GM13976 (cell line): ENCODE results near the gene ELMO2.

ENCODE experiments used
- DNase-seq: peaks from one replicate; pipeline ENCODE4 v3.0.0; 2012; ENCODE audit warnings: low spot score
- CTCF ChIP-seq: IDR thresholded peaks from 2 replicates; pipeline ENCODE4 v1.5.1; 2012; ENCODE audit warnings: borderline replicate concordance, mild to moderate bottlenecking; ENCODE audit not compliant: insufficient read depth; ENCODE audit errors: extremely low read depth, missing control alignments, control extremely low read depth
- in situ Hi-C: fragments of 300-500 bp; cut with MboI; formaldehyde crosslinking; loops from one replicate; pipeline ENCODE4 v1.12.0; 2022; ENCODE audit warnings: low sequenced_read_pairs, mixed read lengths, inconsistent platforms; ENCODE audit not compliant: unreplicated experiment

Gene ELMO2

DNA sequence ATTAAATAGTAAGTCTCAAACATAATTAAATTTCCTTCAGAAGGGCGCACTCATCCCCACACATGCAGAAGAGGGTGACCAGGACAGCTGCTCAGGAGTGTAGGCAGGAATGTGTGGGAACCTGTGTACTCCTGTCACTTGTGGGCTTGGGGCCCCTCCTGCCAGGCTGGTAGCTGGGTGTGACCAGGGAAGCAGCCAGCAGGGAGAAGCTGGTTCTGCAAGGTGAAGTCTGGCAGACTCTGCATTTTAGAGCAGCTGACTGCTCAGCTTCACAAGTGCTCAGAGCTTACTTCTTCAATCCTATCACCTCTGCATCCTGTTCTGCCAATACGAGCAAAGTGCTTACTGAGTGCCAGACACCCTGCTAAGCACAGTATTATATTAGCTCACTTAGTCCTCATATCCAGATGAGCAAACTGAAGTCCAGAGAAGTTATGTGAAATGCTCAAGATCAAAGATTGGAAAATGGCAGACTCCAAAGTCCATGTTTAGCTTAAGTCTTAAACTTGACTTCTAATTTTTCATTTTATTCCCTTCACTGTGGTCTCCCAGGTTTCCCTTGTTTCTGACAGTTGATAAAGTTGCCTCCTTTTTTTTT lies 27.9 kb downstream of the ELMO2 start:
- in situ Hi-C loops: no loop called here
- TF ChIP-seq CTCF: no peak
- DNase-seq: no peak

DNA sequence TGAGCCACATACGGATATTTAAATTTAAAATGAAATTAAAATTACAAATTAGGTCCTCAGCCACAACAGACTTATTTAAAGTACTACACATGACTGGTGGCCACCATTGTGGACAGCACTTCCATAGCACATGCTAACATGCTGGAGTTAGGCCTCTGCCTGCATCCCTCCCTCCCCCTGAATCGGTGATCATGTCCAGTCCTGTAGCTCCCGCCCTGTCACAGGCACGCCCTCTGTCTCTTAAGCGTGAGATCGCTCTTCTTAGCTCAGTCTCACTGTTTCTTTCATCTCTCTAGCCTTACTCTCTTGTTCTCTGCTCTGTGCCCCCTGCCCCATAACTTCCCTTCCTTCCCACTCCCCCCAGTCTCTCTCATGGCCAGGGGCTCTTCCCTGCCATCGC lies 28.9 kb downstream of the ELMO2 start:
- TF ChIP-seq CTCF: no peak
- no peak for DNase-seq
- in situ Hi-C loops: no loop called here

DNA sequence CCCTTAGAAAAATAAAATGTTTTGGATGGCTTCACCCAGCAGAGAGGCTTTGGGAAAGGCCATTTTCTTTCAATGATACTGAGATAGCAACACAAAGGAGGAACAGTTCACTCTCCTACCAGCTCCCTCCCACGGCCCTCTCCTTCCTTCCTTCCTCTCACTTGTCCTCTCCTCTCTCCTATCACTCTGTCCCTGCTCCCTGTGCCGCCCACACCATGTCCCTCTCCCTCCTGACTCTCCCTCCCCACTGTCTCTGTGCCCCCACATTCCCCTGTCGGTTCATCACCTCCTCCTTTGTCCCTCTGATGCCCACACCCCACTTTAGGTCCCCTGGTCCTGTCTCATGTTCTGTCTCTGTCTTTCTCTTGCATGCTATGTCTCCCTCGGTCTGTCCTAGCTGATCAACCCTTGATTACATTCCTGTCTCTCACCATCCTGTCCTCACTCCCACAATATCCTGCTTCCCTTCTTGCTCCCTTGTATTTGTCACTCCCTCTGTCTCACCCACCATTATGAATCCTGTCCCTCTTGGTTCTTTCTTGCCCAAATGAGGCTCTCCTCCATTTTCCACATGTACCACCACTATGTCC lies 30.1 kb downstream of the ELMO2 start:
- in situ Hi-C loops: no loop called here
- TF ChIP-seq CTCF: no peak
- DNase-seq: no peak

DNA sequence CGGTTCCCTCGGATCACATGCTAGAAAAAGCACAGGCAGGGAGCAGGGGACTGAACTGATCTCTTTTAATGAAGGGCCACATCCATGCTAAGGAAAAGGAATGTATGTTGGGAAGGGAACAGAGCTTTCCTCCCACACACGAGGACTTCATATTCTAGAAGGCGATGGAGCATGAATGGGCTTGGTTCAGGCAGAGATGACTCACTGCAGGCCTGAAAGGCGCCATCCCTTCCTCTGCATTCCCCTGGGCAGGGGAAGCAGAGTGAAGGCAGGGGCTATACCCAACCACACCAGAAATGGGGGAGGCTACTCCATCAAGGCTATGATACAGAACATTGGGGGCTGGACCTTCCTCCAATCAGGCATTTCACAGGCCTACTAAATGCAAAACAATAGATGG lies 30.6 kb downstream of the ELMO2 start:
- no peak for DNase-seq
- in situ Hi-C loops: no loop called here
- TF ChIP-seq CTCF: no peak

DNA sequence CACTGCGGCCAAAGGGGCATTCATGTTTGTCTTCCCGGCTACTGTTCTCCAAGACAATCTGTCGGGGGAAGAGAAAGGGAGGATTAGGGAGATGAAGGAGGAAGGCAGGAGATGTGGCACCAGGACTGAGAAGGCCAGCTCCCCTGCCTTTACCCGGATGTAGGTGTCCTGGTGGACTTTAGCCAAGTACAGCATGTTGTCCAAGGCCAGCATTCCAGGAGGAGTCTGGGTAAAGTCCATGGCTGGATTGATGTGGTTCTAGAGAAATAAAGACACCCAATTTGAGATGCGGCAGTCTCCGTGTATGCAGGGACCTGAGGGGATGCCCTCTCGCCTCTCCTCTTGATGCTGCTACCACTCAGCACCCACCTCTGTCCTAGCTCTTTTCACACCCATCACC lies 32.0 kb downstream of the ELMO2 start:
- in situ Hi-C loops: no loop called here
- TF ChIP-seq CTCF: no peak
- no peak for DNase-seq

DNA sequence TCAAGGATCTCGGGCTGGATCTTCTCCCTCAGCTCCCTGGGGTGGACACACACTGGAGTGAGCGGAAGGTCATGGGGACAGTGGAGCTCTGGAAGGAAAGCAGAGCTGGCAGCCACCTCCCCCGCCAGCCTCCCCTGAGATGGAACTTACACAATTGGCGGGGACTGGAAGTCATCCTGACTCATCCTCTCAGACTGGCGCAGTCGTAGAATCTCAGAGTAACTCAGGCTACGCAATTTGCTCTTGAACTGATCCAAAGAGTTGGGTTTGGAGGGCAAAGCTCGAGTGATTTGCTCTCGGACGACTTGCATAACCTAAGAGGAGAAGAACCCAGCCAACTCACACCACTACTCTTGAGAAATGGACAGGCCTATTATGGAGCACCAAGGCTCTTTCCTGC lies 34.8 kb downstream of the ELMO2 start:
- in situ Hi-C loops: no loop called here
- no peak for TF ChIP-seq CTCF

More for the DNA sequence above, 34.8 kb downstream of the ELMO2 start:
- DNase-seq: no peak
